ENCODE data around the gene PRM1.
A peak's percentile ranks its signal among the peaks of the same experiment; 100 is the strongest.

Gene PRM1

GRCh38 chr16:11271610-11272009 is 9.5 kb downstream of the PRM1 start:
- no peak for DNase-seq

GRCh38 chr16:11270602-11271162 is 10.4 kb downstream of the PRM1 start:
- no peak for DNase-seq

- no peak for DNase-seq
Measured at GRCh38 chr16:11268921-11269375, 12.2 kb downstream of the PRM1 start, which contains the start of gene TNP2. Gene TNP2 (minus strand): TSS chr16:11269325. CDS start chr16:11269262, 63 bp downstream.

GRCh38 chr16:11265124-11265523 is 16.0 kb downstream of the PRM1 start:
- no peak for DNase-seq

- DNase-seq = no peak
Measured at GRCh38 chr16:11264155-11264832, 16.8 kb downstream of the PRM1 start.

- no peak for DNase-seq
Measured at GRCh38 chr16:11263737-11264136, 17.4 kb downstream of the PRM1 start.

- DNase-seq = no peak
Measured at GRCh38 chr16:11262915-11263314, 18.2 kb downstream of the PRM1 start.

GRCh38 chr16:11260596-11260966 is 20.5 kb downstream of the PRM1 start:
- no peak for DNase-seq

- DNase-seq = no peak
Measured at GRCh38 chr16:11259655-11260595, 21.2 kb downstream of the PRM1 start.

GRCh38 chr16:11258553-11259492 is 22.3 kb downstream of the PRM1 start:
- DNase-seq = no peak

GRCh38 chr16:11257131-11257938 is 23.8 kb downstream of the PRM1 start:
- DNase-seq = peak; percentile 68

GRCh38 chr16:11256661-11257130 is 24.4 kb downstream of the PRM1 start:
- peak; percentile 9 for DNase-seq

GRCh38 chr16:11255737-11256660 is 25.1 kb downstream of the PRM1 start, which contains the start of gene SOCS1:
Gene SOCS1 (minus strand): TSS chr16:11256204. CDS start chr16:11255478, 726 bp downstream.
- DNase-seq = peak; percentile 74

GRCh38 chr16:11254913-11255736 is 26.0 kb downstream of the PRM1 start:
- peak; percentile 11 for DNase-seq

- DNase-seq = no peak
Measured at GRCh38 chr16:11253995-11254912, 26.9 kb downstream of the PRM1 start.

- DNase-seq = no peak
Measured at GRCh38 chr16:11253009-11253994, 27.8 kb downstream of the PRM1 start.

GRCh38 chr16:11252482-11252931 is 28.6 kb downstream of the PRM1 start:
- DNase-seq = no peak
